ENCODE results near the gene DIP2C.

DNA sequence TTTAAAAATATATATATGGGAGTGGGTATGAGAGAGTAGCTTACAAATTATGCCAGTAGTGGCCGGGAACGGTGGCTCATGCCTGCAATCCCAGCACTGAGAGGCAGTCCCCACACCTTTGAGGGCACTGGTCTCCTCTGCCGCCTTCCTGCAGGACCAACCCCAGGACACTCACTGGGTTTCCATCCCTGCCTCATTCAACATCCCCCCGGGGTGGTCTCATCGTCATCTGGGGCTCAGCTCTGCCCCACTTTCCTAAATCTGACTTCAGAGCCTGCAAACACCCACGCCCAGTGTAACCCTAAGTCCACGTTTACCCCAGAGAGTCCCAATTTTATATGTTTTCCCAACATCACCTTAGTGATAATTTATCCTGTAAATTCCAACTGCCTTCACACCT, 96.5 kb downstream of the DIP2C start:
- TF ChIP-seq HDGF (IDR thresholded peaks at IDR 0.05; ENCODE audit: borderline replicate concordance) (no peak), NFRKB (IDR thresholded peaks at IDR 0.05) (no peak), FOXA1 (IDR thresholded peaks at IDR 0.05) (no peak), ELF4 (IDR thresholded peaks at IDR 0.05) (no peak), FOXM1 (IDR thresholded peaks at IDR 0.05; ENCODE audit: borderline replicate concordance) (no peak), BHLHE40 (IDR thresholded peaks at IDR 0.05; ENCODE audit: borderline replicate concordance) (no peak), SP1 (IDR thresholded peaks at IDR 0.05) (no peak), SUZ12 (IDR thresholded peaks at IDR 0.05) (no peak), CTBP1 (IDR thresholded peaks at IDR 0.05; ENCODE audit: borderline replicate concordance) (no peak), LEF1 (IDR thresholded peaks at IDR 0.05; ENCODE audit: borderline replicate concordance) (no peak)

Data from HEK293T (cell line).